ENCODE measurements around the gene USP10. TPM values are rescaled to one million over a fixed set of nuclear protein-coding genes. Genes with fewer than 3 reads are reported as not detected.

Gene USP10
- total RNA-seq, 1 donor from 2014 or later: 46.5 TPM

DNA sequence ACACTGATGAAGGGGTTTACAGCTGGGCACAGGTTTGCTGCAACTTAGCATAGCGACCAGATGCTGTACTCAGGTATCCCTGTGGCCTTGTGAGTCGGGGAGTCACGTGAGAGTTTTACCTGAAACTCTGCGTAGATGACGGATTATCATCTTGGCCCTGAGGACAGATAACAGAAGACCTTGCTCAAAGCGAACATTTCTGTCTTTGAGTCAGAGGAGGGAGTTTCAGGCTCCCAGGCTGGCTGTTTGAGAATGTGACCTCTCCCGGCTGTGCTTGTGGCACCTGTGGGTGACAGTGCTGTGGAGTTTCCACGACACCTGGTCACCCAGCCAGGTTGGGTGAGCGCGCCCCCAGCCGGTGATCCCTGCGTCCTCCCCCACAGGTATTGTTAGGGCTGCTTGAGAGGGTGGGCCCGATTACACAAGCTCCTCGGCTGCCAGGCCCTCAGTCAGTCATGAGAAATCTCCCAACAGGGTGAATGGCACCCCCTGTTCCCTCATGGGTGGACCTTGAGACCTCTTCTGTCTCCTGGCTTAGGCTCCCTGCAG is 75.5 kb downstream of the USP10 start:
- DNase-seq: no peak

DNA sequence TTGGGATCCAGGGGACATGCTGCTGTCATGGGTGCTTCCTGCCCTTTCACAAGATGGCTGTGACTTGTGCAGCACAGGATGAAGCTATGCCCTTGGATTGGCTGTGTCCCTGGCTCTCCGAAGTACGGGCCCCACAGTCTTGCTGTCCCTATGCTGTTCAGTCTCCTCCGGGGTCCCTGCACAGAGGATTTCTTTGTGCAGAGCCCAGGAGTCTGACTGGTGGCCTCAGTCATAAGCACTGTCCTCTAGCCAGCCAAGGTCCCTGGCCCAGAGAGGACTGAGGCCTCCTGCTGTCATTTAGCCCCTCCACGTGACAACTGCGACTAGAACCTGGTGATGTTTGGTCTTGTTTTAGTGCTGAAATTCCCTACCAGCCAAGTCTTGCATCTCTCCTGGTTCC is 77.6 kb downstream of the USP10 start:
- DNase-seq: no peak

DNA sequence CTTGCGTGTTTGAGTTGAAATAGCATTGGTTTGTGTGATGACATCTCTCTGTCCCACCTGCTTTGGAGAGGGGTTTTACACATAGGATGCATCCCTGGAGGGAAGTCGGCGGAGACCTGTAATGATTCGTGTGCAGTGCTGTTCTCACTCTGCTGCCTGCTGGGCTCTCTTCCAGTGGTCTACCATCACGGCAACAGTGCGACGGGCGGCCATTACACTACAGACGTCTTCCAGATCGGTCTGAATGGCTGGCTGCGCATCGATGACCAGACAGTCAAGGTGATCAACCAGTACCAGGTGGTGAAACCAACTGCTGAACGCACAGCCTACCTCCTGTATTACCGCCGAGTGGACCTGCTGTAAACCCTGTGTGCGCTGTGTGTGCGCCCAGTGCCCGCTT is 78.9 kb downstream of the USP10 start:
- DNase-seq: no peak

DNA sequence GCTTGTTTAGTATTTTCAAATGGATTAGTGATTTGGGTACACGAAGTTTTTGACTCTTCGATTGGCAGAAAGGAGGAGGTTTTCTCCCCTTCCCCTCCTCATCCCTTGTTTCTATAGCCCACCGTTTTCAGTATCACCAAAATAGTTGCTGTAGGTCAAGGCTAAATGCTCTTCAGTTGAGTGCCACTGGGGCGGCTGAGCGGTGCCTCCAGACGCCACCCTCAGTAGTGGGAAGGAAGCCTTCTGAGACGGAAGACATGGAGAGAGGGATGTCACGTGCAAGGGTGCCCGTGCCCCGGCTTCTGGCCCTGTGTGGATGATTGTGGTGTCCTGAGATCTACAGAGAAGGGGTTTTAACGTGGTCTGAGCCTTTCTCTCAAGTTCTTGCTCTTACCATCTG is 80.3 kb downstream of the USP10 start:
- DNase-seq: no peak

DNA sequence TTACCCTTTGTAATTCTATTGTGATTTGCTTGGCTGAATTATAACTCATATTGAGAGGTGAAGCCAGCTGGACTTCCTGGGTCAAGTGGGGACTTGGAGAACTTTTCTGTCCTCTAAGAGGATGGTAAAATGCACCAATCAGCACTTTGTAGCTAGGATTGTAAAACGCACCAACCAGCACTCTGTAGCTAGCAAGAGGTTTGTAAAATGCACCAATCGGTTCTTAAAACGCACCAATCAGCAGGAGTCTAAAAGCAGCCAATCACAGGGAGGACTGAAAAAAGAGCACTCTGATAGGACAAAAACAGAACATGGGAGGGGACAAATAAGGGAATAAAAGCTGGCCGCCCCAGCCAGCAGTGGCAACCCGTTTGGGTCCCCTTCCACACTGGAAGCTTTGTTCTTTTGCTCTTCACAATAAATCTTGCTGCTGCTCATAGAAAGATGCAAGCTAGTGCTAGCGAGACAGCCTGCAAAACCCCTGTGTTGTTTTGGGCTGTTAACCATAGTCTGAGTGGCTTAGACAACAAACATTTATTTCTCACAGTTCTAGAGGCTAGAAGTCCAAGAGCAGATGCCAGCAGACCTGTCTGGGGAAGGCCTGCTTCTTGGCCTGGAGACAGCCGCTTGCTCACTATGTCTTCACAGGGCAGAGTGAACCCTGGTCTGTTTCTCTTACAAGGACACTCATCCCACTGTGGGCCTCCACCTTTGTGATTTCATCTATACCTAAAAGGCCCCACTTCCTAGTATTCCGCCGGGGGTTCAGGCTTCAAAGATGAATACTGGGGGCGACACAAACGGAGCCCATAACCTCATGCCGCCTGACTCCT is 81.0 kb downstream of the USP10 start:
- DNase-seq: no peak

DNA sequence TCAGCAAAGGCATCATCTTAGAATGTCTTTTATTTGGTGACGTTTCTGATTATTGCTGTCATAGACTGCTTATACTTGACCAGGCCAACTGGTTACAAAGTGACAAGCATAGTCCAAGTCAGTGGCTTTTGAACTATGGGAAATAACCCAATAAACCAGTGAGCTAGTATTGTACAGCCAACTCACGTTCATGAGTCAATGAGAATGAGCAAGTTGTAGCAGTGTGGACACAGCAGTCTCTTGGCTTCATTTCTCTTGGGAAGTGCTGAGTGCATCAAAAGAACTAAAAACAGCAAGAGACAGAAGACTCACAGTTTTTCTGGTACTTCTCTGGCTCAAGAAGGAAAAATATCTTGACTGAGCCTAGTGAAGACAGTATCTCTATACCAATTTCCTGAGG is 83.0 kb downstream of the USP10 start:
- DNase-seq: no peak

DNA sequence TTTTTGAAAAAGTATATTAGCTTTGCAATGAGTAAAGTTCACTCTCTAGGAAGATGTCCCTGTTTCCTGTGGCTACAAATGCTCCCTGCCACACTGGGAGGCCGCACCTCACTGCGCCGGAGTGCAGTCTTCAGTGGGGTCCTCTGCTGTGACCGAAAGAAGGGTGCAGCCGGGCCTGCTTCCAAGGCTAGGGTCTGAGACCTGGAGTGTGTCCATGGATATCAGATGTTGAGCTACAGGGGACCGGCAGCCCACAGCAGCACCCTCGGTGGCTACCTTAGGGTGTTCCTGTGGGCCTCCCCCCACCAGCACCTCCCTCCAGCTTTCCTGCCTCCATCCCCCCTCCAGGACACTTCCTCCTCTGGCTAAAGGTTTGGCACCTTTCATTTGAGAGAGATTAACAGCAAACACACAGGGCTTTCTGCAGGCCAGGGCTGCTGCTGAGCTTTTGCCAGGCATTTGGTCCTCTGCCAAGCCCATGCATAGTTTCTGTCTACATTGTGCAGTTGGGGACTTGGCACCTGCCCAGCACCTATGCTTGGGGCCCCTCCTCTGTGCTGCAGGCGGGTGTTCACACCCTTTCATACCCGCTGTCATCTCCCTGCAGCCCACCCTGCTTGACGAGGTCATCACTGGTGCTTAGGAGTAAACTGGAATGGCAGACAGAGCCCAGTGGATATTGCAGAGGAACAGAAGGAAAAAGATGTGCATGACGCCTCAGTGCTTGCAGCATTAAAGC is 86.2 kb downstream of the USP10 start:
- DNase-seq: no peak

DNA sequence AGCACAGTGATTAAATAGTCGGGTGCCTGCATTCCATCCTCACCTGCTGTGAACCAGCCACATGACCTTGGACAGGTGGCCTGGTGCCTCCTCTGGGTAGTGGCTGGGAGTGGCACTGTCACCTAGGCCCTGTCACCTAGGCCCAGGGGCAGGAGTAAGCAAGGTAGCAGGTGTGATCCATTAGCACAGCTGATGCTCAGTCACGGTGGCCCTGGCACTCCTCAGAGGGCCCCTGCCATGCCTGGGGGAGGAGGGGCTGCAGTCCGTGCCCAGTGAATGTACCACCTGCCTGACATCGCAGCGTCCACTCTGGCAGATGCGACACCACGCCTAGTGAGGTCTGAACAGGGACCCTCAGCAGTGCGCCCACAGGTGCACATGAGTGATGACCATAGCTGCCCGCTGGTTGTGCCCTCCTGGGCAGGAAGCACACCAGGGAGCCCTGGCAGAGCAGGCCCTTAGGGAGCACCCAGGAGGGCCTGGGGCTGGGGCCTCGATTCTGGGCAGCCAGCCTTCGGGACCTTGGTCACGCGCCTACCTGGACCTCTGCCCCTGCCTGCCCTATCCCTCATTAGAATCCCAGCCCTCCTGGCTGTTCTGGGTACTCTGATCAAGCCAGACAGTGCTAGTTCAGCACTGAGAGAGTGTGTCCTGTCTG is 86.9 kb downstream of the USP10 start:
- DNase-seq: no peak

DNA sequence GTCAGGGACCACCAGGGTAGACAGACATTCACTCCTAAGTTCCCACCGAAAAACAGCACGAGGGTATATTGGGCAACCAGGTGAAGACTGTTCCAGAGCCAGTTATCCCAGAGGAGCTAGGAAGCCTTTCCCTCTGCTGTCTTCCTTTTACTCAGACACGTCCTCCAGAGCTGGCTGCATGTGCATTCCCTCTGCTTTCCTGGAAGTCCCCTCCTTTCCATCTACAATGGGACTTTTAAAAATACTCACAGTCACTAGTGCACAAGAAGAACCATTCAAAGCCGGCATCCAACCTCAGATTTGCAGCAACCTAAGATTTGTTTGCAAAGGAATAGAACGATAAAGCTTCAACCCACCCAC is 87.4 kb downstream of the USP10 start:
- no peak for DNase-seq

DNA sequence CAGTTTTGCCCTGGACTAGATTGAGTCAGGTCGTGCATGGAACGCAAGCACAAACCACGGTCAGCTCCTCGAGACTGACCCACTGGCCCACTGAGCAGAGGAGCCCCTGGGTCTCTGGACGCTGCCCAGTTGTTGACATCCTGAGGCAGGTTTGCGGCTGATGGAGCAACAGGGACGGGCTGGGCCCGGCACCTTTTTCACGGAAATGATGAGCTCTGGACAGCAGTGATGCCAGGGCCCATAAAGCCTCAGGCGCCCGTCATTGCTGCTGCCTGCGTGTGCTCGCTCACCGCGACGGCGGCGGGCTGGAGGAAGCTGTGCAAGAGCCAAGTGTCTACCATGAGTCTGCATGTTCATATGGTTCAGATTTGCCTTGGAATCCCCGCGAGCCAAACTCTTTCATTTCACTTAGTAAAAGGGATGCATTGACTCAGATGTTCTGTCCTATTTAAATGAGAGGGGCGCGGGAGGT is 89.2 kb downstream of the USP10 start:
- DNase-seq: no peak

DNA sequence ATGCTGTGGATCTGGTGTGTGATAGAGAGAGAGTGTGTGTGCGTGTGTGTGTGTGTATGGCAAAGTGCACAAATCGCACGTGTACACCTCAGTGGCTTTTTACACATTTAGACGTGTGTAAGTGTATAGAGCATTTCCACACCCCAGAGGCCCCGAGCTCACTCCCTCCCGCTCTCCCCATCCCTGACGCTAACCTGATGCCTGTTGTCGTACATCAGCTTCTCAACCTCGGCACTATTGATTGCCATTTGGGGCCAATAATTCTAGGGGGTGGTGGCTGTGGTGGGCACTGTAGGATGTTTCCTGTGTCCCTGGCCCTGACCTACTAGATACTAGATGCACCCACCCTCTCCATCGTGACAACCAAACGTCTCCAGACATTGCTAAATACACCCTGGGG is 89.6 kb downstream of the USP10 start:
- no peak for DNase-seq

DNA sequence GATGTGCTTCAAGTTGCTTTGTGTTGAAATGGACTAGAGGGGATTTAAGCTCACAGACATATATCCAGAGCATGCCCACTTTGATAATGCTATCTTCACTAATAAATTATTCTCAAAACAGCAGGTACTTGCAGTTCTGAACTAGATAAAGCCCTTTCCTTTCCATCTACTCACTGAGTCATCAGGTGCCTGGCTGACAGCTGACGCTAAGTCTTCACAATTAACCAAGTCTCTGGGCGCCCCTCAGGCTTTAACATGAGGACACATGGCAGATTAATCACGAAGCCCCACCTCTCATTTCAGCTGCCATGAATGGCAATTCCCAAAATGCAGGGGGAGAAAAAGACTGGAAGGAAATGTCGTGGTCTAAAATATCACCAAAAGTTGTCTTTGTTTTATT is 90.5 kb downstream of the USP10 start:
- DNase-seq: no peak

DNA sequence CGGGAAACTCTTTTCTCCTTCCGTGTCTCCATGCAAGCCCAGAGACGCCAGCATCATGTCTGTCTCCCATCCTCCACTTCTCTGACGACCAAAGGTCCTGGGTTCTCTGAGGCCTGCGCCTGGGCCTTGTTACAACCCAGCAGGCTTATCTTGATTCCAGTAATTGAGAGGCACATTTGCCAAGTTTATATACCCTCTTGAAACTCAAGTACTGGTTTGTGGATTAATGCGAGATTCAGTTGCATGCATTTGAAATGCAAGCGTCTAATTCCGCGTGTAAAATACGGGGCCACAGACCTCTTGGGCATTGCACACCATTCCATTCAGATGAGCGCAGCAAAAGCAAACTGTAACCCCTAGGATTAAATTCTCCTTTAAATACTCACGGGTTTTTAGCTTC is 91.3 kb downstream of the USP10 start:
- DNase-seq: no peak

DNA sequence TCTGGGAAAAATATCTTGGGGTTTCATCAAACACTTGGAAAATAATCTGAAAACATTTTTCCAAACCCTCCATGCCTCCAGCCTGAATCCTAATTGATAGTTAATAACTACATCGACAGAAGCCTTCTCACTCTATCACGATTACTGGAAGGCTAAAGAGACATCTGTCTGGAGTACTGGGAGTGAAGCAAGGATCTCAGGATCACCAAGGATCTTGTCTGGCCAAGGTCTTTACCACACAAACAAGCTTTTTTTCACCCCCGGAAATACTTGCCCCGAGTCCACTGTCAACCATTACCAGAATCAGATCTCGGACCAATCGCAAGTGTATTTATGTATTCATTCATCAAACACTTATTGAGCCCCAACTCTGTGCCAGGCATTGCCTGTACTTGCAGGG is 91.7 kb downstream of the USP10 start:
- DNase-seq: no peak

DNA sequence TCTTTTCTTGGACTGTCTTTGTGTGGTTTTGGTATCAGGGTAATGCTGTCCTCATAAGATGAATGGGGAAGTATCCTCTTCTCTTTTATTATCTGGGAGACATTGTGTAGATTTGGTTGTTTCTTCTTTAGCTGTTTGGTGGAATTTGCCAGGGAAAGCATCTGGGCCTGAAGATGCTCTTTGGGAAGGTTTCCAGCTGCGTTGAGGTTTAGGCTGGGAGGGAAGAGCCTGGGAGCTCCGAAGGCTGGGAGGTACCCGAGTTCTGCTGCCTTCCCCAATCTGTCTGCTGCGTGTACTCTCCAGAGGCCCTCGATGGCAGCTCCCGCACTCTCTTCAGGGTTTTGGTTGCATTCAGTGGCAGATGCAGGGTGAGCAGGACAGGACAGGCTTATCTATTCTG is 94.4 kb downstream of the USP10 start:
- DNase-seq: no peak

DNA sequence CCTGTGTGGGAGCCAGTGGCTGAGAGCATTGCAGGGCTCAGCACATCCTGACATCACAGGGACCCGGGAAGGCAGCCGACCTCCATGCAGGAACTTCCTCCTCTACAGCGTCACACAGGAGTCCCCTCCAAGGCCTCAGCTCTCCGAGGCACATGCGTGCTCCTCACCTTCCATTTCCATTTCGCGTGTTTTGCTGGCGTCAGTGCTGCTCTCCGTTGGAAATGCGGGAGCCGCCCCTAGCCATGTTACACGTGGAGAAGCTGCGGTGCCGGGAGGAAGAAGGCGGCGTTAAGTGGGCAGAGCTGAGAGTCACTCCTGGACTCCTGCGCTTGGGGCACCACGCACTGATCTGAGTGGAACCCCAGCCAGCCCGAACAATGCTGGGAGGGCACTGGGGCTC is 94.8 kb downstream of the USP10 start:
- no peak for DNase-seq

DNA sequence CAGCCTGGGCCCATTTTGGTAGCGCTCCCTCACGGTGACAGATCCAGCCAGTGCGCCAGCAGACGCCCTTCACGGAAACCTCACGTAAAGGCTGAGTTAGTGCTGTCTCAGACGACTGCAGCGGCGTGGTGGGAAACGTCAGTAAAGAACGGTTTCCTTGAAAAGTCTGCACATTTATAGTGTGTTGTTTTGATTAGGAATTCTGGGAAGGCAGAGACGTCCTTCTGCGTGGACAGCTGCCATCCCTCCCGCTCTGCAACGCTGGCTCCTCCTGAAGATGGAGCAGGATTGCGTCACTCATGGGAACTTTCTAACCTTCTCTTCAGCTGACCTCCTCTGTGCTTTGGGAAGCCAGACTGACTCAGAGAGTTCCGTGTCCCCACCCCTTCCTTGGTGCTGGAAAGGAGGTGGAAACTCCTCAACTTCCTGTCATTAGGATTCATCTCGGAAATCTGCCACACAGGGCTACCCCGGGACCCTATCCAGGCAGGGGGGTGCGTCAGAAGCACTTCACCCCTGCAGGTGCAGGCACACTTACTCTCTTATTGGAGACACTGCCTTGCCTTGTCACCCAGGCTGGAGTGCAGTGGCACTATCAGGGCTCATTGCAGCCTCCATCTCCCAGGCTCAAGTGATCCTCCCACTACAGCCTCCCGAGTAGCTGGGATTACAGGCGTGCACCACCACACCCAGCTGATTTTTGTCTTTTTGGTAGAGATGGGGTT is 95.7 kb downstream of the USP10 start:
- DNase-seq: no peak

DNA sequence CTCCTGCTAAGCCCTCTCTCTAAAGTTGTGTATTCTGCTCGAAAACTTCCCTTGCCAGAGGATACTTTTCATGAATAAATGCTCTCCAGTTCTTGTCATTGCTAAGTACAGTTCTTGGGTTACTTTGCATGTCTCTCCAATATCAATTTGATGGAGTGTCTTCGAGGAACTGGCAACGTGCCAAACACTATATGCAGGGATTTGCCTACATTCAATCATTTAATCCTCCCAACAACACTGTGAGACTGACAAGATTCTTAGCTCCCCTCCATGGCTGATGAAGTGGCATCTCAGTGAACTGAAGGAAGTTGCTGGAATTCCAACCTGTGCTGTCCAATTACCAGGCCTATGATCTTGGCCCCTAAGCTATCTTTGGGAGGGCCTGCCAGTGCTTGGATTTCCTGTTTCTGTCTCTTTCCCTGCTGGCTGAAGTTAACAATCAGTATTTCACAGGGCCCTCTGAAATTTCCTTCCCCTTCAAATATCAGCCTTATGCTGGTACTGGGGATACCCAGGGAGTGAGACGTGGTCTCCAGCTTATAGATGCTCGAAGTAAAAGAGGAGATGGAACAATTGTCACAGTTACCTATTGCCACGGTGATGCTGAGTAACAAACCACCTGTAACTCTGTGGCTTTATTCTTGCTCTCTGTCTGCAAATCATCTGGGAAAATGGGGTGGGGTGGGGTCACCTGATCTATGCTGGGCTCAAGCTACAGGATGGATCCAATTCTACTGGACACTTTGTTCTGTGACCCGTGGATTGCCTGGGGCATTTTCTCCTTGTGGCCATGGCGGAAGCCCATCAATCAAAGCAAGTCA is 100.6 kb downstream of the USP10 start:
- no peak for DNase-seq

DNA sequence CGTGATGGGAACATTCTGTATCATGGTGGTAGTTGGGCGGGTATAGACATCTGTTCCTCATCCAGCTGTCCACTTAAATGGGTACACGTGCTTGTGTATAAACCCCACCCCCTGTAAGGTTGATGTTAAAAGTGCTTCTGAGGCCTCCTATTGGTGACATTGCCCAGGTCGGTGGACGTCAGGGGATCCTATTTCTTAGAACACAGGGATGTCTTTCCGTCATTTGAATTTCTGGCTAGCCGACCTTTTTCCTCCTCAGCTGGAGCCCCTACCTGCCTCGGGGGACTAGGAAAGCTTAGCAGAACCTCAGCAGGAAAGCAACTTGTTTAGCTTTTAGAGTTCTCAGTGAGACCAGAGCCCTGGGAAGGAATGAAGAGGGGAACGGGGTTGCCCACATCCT is 103.3 kb downstream of the USP10 start:
- no peak for DNase-seq

DNA sequence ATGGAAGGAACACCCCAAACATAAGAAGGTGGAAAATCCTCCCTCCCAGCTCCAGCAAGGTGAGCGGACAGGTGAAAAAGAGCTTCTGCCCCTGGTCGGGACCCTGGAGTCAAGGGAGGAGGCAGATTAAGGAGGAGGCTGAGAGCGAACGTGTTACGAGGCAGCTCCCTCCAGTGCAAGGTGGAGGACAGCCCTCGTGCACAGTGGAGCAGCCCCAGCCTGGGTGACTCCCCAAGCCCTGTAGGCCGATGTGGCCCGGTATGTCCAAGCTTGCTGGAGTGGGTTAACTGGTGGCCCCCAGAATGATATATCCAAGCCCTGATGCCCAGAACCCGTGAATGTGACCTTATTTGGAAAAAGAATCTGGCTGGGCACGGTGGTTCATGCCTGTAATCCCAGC is 104.5 kb downstream of the USP10 start:
- no peak for DNase-seq

DNA sequence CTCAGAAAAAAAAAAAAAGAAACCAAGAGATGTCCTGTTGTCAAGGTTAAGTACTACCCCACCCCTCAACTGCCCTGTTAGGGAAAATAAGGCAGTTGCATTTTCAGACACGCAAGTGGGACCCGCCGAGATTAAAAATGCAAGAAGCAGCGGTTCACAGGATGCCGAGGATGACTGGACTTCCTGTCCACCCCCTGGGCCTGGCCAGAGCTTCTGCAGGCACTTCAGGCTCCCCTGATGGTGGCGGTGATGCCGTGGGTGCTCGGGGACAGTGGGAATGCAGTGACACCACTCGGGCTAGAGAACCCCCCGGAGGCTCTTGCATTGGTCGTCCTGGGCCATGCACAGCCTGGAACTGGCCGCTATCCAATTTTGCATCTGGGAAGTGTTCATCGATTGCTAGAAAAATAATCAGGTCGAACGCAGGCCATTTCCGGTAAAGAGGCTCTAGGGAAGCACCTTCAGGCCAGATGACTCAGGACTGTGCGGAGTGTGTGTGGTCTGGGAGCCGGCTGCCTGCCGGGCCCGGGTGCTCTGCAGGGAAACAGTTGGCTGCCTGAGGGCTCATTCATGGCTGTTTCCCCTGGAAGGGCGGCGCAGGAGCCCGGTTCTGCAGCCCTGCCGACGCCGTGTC is 106.6 kb downstream of the USP10 start:
- no peak for DNase-seq
